ENCODE results near the gene NCAM1.

DNA sequence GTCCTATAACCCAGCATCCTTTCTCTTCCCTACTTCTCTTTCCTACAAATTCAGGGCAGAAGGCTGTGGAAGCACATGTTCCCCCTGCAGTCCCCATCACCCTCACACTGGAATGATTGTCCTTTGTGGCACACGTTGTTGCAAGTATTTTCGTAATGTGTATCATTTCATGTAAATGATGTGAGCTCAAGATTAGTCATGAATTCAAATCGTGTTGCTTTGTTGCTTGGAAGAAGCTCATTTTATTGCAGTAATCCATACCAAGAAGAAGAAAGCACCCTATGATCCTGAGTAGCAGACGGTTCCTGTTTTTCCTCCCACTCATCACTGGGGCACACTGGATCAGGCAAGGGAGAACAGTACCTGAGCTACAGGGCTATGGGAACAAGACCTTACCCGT, 173.4 kb downstream of the NCAM1 start:
- TF ChIP-seq, protein P1, sequence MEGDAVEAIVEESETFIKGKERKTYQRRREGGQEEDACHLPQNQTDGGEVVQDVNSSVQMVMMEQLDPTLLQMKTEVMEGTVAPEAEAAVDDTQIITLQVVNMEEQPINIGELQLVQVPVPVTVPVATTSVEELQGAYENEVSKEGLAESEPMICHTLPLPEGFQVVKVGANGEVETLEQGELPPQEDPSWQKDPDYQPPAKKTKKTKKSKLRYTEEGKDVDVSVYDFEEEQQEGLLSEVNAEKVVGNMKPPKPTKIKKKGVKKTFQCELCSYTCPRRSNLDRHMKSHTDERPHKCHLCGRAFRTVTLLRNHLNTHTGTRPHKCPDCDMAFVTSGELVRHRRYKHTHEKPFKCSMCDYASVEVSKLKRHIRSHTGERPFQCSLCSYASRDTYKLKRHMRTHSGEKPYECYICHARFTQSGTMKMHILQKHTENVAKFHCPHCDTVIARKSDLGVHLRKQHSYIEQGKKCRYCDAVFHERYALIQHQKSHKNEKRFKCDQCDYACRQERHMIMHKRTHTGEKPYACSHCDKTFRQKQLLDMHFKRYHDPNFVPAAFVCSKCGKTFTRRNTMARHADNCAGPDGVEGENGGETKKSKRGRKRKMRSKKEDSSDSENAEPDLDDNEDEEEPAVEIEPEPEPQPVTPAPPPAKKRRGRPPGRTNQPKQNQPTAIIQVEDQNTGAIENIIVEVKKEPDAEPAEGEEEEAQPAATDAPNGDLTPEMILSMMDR (conservative IDR thresholded peaks at IDR 0.05; ENCODE audit: low read depth in 2 of 2) = no peak
- TF ChIP-seq POLR2AphosphoS5 (IDR thresholded peaks at IDR 0.05; ENCODE audit: low read depth) = no peak
- TF ChIP-seq EZH2 (IDR thresholded peaks at IDR 0.05; ENCODE audit: low read depth, unreplicated experiment) = no peak
- no peak for TF ChIP-seq JUNB (IDR thresholded peaks at IDR 0.05; ENCODE audit: unreplicated experiment)
- TF ChIP-seq, protein P2, sequence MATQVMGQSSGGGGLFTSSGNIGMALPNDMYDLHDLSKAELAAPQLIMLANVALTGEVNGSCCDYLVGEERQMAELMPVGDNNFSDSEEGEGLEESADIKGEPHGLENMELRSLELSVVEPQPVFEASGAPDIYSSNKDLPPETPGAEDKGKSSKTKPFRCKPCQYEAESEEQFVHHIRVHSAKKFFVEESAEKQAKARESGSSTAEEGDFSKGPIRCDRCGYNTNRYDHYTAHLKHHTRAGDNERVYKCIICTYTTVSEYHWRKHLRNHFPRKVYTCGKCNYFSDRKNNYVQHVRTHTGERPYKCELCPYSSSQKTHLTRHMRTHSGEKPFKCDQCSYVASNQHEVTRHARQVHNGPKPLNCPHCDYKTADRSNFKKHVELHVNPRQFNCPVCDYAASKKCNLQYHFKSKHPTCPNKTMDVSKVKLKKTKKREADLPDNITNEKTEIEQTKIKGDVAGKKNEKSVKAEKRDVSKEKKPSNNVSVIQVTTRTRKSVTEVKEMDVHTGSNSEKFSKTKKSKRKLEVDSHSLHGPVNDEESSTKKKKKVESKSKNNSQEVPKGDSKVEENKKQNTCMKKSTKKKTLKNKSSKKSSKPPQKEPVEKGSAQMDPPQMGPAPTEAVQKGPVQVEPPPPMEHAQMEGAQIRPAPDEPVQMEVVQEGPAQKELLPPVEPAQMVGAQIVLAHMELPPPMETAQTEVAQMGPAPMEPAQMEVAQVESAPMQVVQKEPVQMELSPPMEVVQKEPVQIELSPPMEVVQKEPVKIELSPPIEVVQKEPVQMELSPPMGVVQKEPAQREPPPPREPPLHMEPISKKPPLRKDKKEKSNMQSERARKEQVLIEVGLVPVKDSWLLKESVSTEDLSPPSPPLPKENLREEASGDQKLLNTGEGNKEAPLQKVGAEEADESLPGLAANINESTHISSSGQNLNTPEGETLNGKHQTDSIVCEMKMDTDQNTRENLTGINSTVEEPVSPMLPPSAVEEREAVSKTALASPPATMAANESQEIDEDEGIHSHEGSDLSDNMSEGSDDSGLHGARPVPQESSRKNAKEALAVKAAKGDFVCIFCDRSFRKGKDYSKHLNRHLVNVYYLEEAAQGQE (IDR thresholded peaks at IDR 0.05; ENCODE audit: unreplicated experiment) = no peak
- no peak for TF ChIP-seq ZNF114 (CRISPR knock-in tag; IDR thresholded peaks at IDR 0.05)
- TF ChIP-seq STAT1 (IDR thresholded peaks at IDR 0.05; ENCODE audit: unreplicated experiment) = no peak
- no peak for TF ChIP-seq EZH2phosphoT487 (IDR thresholded peaks at IDR 0.05; ENCODE audit: unreplicated experiment)
- TF ChIP-seq CREB1 (CRISPR knock-in tag; IDR thresholded peaks at IDR 0.05; ENCODE audit: low read depth) = no peak
- TF ChIP-seq, protein P3, sequence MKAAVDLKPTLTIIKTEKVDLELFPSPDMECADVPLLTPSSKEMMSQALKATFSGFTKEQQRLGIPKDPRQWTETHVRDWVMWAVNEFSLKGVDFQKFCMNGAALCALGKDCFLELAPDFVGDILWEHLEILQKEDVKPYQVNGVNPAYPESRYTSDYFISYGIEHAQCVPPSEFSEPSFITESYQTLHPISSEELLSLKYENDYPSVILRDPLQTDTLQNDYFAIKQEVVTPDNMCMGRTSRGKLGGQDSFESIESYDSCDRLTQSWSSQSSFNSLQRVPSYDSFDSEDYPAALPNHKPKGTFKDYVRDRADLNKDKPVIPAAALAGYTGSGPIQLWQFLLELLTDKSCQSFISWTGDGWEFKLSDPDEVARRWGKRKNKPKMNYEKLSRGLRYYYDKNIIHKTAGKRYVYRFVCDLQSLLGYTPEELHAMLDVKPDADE (IDR thresholded peaks at IDR 0.05) = no peak
- TF ChIP-seq NANOG (IDR thresholded peaks at IDR 0.05; ENCODE audit: borderline replicate concordance) = no peak
- TF ChIP-seq, protein P4, sequence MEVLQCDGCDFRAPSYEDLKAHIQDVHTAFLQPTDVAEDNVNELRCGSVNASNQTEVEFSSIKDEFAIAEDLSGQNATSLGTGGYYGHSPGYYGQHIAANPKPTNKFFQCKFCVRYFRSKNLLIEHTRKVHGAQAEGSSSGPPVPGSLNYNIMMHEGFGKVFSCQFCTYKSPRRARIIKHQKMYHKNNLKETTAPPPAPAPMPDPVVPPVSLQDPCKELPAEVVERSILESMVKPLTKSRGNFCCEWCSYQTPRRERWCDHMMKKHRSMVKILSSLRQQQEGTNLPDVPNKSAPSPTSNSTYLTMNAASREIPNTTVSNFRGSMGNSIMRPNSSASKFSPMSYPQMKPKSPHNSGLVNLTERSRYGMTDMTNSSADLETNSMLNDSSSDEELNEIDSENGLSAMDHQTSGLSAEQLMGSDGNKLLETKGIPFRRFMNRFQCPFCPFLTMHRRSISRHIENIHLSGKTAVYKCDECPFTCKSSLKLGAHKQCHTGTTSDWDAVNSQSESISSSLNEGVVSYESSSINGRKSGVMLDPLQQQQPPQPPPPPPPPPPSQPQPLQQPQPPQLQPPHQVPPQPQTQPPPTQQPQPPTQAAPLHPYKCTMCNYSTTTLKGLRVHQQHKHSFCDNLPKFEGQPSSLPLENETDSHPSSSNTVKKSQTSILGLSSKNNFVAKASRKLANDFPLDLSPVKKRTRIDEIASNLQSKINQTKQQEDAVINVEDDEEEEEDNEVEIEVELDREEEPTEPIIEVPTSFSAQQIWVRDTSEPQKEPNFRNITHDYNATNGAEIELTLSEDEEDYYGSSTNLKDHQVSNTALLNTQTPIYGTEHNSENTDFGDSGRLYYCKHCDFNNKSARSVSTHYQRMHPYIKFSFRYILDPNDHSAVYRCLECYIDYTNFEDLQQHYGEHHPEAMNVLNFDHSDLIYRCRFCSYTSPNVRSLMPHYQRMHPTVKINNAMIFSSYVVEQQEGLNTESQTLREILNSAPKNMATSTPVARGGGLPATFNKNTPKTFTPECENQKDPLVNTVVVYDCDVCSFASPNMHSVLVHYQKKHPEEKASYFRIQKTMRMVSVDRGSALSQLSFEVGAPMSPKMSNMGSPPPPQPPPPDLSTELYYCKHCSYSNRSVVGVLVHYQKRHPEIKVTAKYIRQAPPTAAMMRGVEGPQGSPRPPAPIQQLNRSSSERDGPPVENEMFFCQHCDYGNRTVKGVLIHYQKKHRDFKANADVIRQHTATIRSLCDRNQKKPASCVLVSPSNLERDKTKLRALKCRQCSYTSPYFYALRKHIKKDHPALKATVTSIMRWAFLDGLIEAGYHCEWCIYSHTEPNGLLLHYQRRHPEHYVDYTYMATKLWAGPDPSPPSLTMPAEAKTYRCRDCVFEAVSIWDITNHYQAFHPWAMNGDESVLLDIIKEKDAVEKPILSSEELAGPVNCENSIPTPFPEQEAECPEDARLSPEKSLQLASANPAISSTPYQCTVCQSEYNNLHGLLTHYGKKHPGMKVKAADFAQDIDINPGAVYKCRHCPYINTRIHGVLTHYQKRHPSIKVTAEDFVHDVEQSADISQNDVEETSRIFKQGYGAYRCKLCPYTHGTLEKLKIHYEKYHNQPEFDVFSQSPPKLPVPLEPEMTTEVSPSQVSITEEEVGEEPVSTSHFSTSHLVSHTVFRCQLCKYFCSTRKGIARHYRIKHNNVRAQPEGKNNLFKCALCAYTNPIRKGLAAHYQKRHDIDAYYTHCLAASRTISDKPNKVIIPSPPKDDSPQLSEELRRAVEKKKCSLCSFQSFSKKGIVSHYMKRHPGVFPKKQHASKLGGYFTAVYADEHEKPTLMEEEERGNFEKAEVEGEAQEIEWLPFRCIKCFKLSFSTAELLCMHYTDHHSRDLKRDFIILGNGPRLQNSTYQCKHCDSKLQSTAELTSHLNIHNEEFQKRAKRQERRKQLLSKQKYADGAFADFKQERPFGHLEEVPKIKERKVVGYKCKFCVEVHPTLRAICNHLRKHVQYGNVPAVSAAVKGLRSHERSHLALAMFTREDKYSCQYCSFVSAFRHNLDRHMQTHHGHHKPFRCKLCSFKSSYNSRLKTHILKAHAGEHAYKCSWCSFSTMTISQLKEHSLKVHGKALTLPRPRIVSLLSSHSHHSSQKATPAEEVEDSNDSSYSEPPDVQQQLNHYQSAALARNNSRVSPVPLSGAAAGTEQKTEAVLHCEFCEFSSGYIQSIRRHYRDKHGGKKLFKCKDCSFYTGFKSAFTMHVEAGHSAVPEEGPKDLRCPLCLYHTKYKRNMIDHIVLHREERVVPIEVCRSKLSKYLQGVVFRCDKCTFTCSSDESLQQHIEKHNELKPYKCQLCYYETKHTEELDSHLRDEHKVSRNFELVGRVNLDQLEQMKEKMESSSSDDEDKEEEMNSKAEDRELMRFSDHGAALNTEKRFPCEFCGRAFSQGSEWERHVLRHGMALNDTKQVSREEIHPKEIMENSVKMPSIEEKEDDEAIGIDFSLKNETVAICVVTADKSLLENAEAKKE (CRISPR knock-in tag; IDR thresholded peaks at IDR 0.05) = no peak
